SK-N-SH (cell line): Measurements from ENCODE around the gene OVOL3. TPM values are rescaled to one million over a fixed set of nuclear protein-coding genes. Genes with fewer than 3 reads are reported as not detected.

Source experiments
- CTCF ChIA-PET: fragments of 300-600, 350-600 bp; formaldehyde crosslinking; extraction: SDS; loops from one replicate; lab custom pipeline; 2021; lab: Yijun Ruan, JAX
- POLR2A ChIA-PET: fragments of 350-600 bp; sonication (Branson Sonifier 250); formaldehyde crosslinking; extraction: SDS; loops from one replicate; lab custom pipeline; 2020; ENCODE audit warnings: antibody characterized with exemption, inconsistent platforms; lab: Yijun Ruan, JAX
- DNase-seq: peaks from one replicate; pipeline ENCODE4 v3.0.0; 2012
- H2AFZ ChIP-seq: fragments of 200-600 bp; sonication (generic); 2 replicates; pipeline ENCODE4 v1.8.1; 2016; ENCODE audit warnings: antibody characterized with exemption, mild to moderate bottlenecking, low read depth
- H3F3A ChIP-seq: fragments of 200-600 bp; sonication (generic); replicated peaks from 2 replicates; pipeline ENCODE3; 2016; ENCODE audit warnings: antibody characterized with exemption, mild to moderate bottlenecking; ENCODE audit not compliant: insufficient read depth
- H3K27ac ChIP-seq, 2 experiments: fragments of 200-500 bp in 1 of 2; fragments of 200-600 bp in 1 of 2; sonication (Bioruptor generic) in 1 of 2; sonication (generic), shearing (Covaris generic) in 1 of 2; 2 replicates each; pipeline versions ENCODE4 v1.5.1 to v1.6.1; 2014 to 2016; ENCODE audit warnings: low read depth in 2 of 2, inconsistent platforms in 1 of 2, low read length in 1 of 2, mild to moderate bottlenecking in 1 of 2, mixed read lengths in 1 of 2
- H3K27me3 ChIP-seq: fragments of 200-600 bp; sonication (generic), shearing (Covaris generic); 2 replicates; pipeline ENCODE4 v1.6.1; 2016; ENCODE audit warnings: mixed run types; ENCODE audit not compliant: insufficient read depth
- H3K36me3 ChIP-seq, 2 experiments: fragments of 200-500 bp in 1 of 2; fragments of 200-600 bp in 1 of 2; sonication (Bioruptor generic) in 1 of 2; sonication (generic) in 1 of 2; replicated peaks in 1 of 2; 2 replicates each; pipeline versions ENCODE3 to v1.5.1; 2014 to 2016; ENCODE audit warnings: low read length in 1 of 2, mild to moderate bottlenecking in 1 of 2; ENCODE audit not compliant: insufficient read depth in 2 of 2, control insufficient read depth in 1 of 2
- H3K4me1 ChIP-seq, 2 experiments: fragments of 200-500 bp in 1 of 2; fragments of 200-600 bp in 1 of 2; sonication (Bioruptor generic) in 1 of 2; sonication (generic), shearing (Covaris generic) in 1 of 2; 2 replicates each; pipeline versions ENCODE4 v1.5.1 to v1.6.1; 2014 to 2016; ENCODE audit warnings: low read depth in 1 of 2, low read length in 1 of 2, mixed run types in 1 of 2; ENCODE audit not compliant: insufficient read depth in 2 of 2, control insufficient read depth in 1 of 2
- H3K4me2 ChIP-seq: fragments of 200-600 bp; sonication (generic), shearing (Covaris generic); 2 replicates; pipeline ENCODE4 v1.6.1; 2017; ENCODE audit warnings: mixed run types
- H3K4me3 ChIP-seq, 2 experiments: fragments of 200-500 bp in 1 of 2; fragments of 200-600 bp in 1 of 2; sonication (Bioruptor generic) in 1 of 2; sonication (generic), shearing (Covaris generic) in 1 of 2; 2 replicates each; pipeline versions ENCODE4 v1.5.1 to v1.8.1; 2014 to 2016; ENCODE audit warnings: low read depth in 2 of 2, inconsistent platforms in 1 of 2, low read length in 1 of 2, mild to moderate bottlenecking in 1 of 2, mixed read lengths in 1 of 2, moderate library complexity in 1 of 2
- H3K79me2 ChIP-seq: fragments of 200-600 bp; sonication (generic); 2 replicates; pipeline ENCODE4 v1.8.1; 2017; ENCODE audit warnings: mild to moderate bottlenecking; ENCODE audit not compliant: insufficient read depth
- H3K9ac ChIP-seq: fragments of 200-600 bp; sonication (generic); 2 replicates; pipeline ENCODE4 v1.6.1; 2017; ENCODE audit warnings: mixed run types
- H3K9me2 ChIP-seq: fragments of 200-600 bp; sonication (generic); 2 replicates; pipeline ENCODE4 v1.6.1; 2017; ENCODE audit warnings: mixed run types
- H3K9me3 ChIP-seq: fragments of 200-600 bp; sonication (generic); 2 replicates; pipeline ENCODE4 v1.6.1; 2017; ENCODE audit warnings: mixed run types, mild to moderate bottlenecking, moderate library complexity
- H4K20me1 ChIP-seq: fragments of 200-600 bp; sonication (generic); 2 replicates; pipeline ENCODE4 v1.6.1; 2017; ENCODE audit warnings: mild to moderate bottlenecking, mixed run types; ENCODE audit not compliant: insufficient read depth
- MEF2A ChIP-seq: IDR thresholded peaks from 2 replicates; pipeline ENCODE4 v1.4.0; 2012; ENCODE audit warnings: low read depth, borderline replicate concordance
- MXI1 ChIP-seq: IDR thresholded peaks from 2 replicates; pipeline ENCODE4 v1.6.1; 2012; ENCODE audit warnings: mild to moderate bottlenecking, low read depth, low read length, improper control_type of control experiment
- RXRA ChIP-seq: IDR thresholded peaks from 2 replicates; pipeline ENCODE4 v1.4.0; 2012; ENCODE audit warnings: low read depth, mild to moderate bottlenecking, borderline replicate concordance
- TAF1 ChIP-seq: IDR thresholded peaks from 2 replicates; pipeline ENCODE4 v1.6.1; 2012; ENCODE audit warnings: low read depth, mild to moderate bottlenecking, low read length, moderate library complexity, borderline replicate concordance
- USF2 ChIP-seq: fragments of 150-350 bp; IDR thresholded peaks from 2 replicates; pipeline ENCODE4 v1.6.1; 2017; ENCODE audit warnings: antibody characterized with exemption, low read length, low read depth, borderline replicate concordance
- WGBS: methylation state at CpG from one replicate; pipeline ENCODE4 v1.1.6; 2017; ENCODE audit warnings: low lambda C conversion rate; 5-methylcytosine and 5-hydroxymethylcytosine counted together
- polyA plus RNA-seq, 3 experiments: library from polyadenylated mRNA; depleted of rRNA; stranded (reverse); fragments of >200 nt; gene quantifications; 2 replicates each; pipeline ENCODE4 v1.2.3, GENCODE V29; 2012
- TF ChIP-seq, protein P1 (sequence below): IDR thresholded peaks from 2 replicates; pipeline ENCODE4 v1.6.1; 2012; ENCODE audit warnings: mild to moderate bottlenecking, low read depth, low read length, moderate library complexity
- TF ChIP-seq, protein P2 (sequence below): fragments of 200-600 bp; sonication (generic); IDR thresholded peaks from 2 replicates; pipeline ENCODE4 v1.6.1; 2017; ENCODE audit warnings: antibody characterized with exemption, mild to moderate bottlenecking, moderate library complexity

The OVOL3 gene
- polyA plus RNA-seq, 1 of the 3 experiments (the other 2 are of a cell fraction) = not detected

- Histone ChIP-seq H3K4me1 (peaks cover 0 to 12% of the 10 kb centered on the region in 2 experiments; a peak in 1 of 4 replicates), H4K20me1 (peaks cover 26% of the 10 kb centered on the region), H3F3A (peaks cover 11% of the 10 kb centered on the region), H3K27me3 (no peaks in the 10 kb centered on the region), H3K9me3 (no peaks in the 10 kb centered on the region), H3K4me3 (no peak overlapping the region), H3K9me2 (no peaks in the 10 kb centered on the region), H2AFZ (no peak overlapping the region), H3K4me2 (no peak overlapping the region), H3K79me2 (no peaks in the 10 kb centered on the region)
- no peak for DNase-seq
- WGBS = 89% methylated on average over 10 of the region's 10 CpGs
- CTCF ChIA-PET = interaction anchor here (1.2 to 3.0 kb wide), 2 partner anchors 18 to 126 kb away, joined by 3 to 16 read pairs; partner anchors contain the start of genes THAP8 and WDR62
- TF ChIP-seq, protein P1, sequence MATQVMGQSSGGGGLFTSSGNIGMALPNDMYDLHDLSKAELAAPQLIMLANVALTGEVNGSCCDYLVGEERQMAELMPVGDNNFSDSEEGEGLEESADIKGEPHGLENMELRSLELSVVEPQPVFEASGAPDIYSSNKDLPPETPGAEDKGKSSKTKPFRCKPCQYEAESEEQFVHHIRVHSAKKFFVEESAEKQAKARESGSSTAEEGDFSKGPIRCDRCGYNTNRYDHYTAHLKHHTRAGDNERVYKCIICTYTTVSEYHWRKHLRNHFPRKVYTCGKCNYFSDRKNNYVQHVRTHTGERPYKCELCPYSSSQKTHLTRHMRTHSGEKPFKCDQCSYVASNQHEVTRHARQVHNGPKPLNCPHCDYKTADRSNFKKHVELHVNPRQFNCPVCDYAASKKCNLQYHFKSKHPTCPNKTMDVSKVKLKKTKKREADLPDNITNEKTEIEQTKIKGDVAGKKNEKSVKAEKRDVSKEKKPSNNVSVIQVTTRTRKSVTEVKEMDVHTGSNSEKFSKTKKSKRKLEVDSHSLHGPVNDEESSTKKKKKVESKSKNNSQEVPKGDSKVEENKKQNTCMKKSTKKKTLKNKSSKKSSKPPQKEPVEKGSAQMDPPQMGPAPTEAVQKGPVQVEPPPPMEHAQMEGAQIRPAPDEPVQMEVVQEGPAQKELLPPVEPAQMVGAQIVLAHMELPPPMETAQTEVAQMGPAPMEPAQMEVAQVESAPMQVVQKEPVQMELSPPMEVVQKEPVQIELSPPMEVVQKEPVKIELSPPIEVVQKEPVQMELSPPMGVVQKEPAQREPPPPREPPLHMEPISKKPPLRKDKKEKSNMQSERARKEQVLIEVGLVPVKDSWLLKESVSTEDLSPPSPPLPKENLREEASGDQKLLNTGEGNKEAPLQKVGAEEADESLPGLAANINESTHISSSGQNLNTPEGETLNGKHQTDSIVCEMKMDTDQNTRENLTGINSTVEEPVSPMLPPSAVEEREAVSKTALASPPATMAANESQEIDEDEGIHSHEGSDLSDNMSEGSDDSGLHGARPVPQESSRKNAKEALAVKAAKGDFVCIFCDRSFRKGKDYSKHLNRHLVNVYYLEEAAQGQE = peak; percentile 87
- TF ChIP-seq, protein P2, sequence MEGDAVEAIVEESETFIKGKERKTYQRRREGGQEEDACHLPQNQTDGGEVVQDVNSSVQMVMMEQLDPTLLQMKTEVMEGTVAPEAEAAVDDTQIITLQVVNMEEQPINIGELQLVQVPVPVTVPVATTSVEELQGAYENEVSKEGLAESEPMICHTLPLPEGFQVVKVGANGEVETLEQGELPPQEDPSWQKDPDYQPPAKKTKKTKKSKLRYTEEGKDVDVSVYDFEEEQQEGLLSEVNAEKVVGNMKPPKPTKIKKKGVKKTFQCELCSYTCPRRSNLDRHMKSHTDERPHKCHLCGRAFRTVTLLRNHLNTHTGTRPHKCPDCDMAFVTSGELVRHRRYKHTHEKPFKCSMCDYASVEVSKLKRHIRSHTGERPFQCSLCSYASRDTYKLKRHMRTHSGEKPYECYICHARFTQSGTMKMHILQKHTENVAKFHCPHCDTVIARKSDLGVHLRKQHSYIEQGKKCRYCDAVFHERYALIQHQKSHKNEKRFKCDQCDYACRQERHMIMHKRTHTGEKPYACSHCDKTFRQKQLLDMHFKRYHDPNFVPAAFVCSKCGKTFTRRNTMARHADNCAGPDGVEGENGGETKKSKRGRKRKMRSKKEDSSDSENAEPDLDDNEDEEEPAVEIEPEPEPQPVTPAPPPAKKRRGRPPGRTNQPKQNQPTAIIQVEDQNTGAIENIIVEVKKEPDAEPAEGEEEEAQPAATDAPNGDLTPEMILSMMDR = no peak
- TF ChIP-seq, all 33 proteins: peak for 1
- POLR2A ChIA-PET = no interaction called here
- no peak overlapping the region for H3K27ac ChIP-seq
- peaks cover 5 to 15% of the 10 kb centered on the region in 2 experiments for H3K36me3 ChIP-seq
- no peak overlapping the region for H3K9ac ChIP-seq
Observed at GRCh38 chr19:36073121-36073876, 37.6 kb upstream of the OVOL3 start.

DNA sequence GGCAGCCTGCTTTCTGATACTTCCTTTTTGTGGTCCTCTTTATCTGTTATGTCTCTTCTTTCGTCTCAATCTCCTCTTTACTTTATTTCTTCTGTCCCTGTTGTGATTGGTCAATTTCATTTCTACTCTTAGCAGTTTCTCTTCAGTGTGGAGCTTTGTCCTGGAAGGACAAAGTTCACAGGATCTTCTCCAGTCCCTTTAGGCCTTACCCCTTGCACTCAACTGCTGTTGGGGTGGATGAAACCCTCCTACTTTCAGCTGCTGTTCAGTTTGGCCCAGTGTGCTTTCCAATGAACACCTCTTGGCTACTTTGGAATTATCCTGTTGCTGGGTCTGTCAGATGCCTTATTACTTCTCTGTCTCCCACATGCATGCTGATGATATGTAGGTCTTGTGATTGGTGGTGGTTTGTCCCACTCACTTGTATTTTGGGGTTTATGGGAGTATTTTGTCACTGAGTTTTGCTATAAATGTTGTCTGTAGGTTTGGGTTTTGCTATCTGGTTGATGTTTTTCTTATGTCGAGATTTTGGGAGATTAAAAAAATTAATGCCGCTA lies 31.5 kb upstream of the OVOL3 start:
- Histone ChIP-seq H3K4me3 (no peak overlapping the region), H3K9ac (no peak overlapping the region), H3K27ac (no peak overlapping the region), H3F3A (no peaks in the 10 kb centered on the region), H4K20me1 (no peaks in the 10 kb centered on the region), H3K27me3 (no peaks in the 10 kb centered on the region), H3K36me3 (peaks cover 14 to 15% of the 10 kb centered on the region in 2 experiments), H3K4me1 (no peaks in the 10 kb centered on the region), H3K79me2 (no peaks in the 10 kb centered on the region), H3K9me2 (no peaks in the 10 kb centered on the region), H2AFZ (no peak overlapping the region), H3K9me3 (no peaks in the 10 kb centered on the region), H3K4me2 (no peak overlapping the region)
- no peak for DNase-seq
- ChIA-PET POLR2A (interaction anchor here (1.0 kb wide), 1 partner anchor 36 kb away, joined by 3 read pairs; the partner anchor contains the start of genes POLR2I and TBCB), CTCF (no interaction called here)
- WGBS = 97% methylated on average over 3 of the region's 3 CpGs
- TF ChIP-seq MXI1 (no peak), RXRA (no peak), MEF2A (no peak), USF2 (no peak), TAF1 (no peak)
